ENCODE results near the gene NFKBIE. TPM values are rescaled to one million over a fixed set of nuclear protein-coding genes. Genes with fewer than 3 reads are reported as not detected.

The NFKBIE gene
- total RNA-seq, 1 donor from 2014 or later = 9.1 TPM

GRCh38 chr6:44298055-44298803, 32.9 kb upstream of the NFKBIE start:
- no peak for DNase-seq (ENCODE audit: low spot score)
- ATAC-seq = peak; percentile 19
- intact Hi-C loops (cut with DNase I) = no loop called here

DNA sequence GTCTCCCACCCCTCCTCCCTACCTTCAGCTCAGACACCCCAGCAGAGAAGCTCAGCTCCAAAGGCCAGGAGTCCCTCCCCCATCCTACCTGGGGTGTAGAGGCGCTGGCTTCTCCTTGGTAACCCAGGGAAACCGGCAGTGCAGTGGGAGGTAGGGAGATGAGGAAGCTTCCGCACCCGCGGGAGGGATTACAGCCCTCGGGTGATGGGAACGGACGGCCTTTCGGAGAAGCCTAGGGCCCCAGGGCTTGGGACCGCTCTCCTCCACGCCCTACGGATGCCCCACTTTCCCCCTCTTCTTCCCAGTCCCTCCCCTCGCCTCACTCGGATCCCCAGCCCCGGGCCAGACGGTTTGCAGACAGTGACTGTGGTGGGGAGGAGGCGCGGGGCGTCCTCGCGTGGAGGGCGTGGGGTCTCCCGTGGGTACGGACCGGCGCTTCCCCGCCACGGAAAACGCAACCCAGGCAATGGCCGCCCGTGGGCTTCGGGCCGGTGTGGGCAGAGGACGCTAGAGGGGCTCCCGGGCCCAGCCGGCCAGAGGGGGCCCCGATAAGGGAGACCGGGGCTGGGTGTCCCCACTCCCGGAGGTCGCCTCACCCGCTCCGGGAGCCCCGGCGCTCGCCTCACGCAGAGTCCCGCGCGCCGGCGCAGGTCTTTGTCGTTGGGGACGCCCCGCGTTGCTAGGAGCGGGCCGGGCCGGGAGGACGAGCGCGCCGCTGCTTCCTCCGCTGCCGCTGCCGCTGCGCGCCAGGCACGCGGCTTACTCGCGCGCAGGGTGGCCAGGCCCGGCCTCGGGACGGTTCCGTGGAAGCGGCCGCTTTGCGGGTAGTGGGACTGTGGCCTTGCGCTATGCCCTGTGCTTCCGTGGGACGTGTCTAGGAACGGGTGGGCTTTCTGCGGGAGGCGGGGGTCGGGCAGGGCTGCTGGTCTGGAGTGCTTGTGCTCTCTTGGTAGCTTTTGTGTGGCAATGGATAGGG, 32.0 kb upstream of the NFKBIE start:
- intact Hi-C loops (cut with DNase I) = no loop called here
- ATAC-seq = peak; percentile 73
- no peak for DNase-seq (ENCODE audit: low spot score)

DNA sequence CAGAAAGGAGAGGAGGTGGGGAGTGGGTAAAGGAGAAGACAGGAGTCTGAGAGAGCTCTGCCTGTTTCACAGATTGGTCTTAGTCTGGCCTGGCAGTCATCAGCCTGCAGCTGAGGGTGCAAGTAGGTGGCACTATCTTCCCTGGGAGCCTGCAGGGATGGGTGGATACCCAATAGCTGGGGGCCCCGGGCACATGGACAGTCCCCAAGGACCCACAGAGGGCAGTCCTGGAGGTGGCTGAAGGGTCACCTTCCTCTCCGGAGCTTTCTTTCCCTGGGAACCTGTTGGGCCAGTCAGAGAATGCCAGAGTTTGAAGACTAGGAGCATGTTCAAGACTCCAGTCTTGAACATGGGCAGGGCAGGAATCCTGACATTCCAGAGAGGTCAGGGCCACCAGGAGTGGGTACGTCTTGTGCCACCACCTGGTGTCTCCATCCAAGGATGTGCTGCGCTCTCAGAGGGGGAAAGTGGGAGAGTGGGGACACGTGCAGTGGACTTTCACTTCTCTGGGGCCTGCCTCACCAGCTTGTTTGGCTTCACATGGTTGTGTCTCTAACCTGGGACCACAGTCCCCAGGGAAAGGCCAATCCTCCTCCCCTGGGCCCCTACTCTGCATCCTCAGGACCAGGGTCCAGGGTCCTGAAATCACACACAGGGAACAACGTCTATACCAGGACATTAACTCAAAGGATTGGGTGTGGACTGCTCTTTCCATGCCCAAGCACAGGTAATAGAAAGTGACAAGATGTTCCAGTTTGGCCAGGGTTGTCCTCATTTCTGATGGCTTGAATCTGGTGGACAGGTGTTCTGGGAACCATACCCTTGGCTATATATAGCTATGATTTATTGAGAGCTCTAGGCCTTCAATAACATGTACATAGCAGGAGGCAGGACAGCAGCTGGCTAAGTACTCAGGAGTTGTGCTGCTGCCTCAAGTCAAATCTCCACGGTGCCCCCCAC, 29.8 kb upstream of the NFKBIE start:
- DNase-seq (ENCODE audit: low spot score) (no peak), ATAC-seq (no peak)
- intact Hi-C loops (cut with DNase I) = no loop called here

- ATAC-seq (no peak), DNase-seq (ENCODE audit: low spot score) (no peak)
- intact Hi-C loops (cut with DNase I) = no loop called here
Measured at GRCh38 chr6:44292661-44293365, 27.5 kb upstream of the NFKBIE start.

DNA sequence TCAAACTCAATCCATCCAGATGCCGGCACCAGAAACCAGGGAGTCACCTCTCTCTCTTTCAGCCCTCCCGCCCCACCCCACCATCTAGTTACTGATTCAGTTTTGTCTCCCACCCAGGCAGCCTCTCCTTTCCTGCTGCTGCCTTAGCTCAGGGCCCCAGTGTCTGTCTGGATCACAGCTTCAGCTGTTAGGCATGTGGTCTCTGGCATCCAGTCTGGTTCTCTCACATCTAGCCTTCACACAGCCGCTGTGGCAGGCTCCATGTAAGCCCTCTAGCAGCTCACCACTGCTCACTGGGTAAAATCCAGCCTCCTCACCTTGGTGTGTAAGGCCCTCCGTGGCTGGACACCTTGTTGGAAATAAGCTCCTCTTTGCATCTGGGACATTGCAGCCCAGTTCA, 26.5 kb upstream of the NFKBIE start:
- intact Hi-C loops (cut with DNase I) = no loop called here
- ATAC-seq = no peak

DNA sequence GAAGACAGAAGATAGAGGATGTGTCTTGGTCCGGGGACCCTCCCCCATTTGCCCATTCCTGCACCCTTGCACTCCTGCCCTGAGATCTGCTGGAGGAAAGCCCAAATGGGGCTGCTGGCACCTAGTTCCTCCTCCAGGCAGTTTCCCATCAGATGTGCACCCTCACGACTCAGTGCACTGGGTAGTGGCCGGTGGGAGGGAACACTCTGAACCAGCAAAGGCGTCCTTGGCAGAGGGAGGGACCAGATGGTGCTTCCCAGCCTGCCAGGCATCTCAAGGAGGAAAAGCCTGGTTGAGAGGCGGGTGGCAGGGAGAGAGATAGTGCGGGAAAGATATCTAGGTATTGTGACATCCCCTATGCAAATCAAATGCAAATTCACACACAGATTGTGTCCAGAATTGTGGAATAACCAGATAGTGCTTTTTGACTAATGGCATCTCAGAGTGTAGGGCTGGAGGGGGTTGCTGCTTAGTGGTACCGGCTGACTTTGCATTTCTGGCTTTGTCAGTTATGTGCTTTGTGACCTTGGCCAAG, 24.4 kb upstream of the NFKBIE start:
- intact Hi-C loops (cut with DNase I) = no loop called here
- ATAC-seq = no peak
- no peak for DNase-seq (ENCODE audit: low spot score)

More for the DNA sequence above, 26.5 kb upstream of the NFKBIE start:
- no peak for DNase-seq (ENCODE audit: low spot score)

GRCh38 chr6:44286747-44287146, 21.4 kb upstream of the NFKBIE start:
- DNase-seq (ENCODE audit: low spot score) = no peak
- intact Hi-C loops (cut with DNase I) = no loop called here
- ATAC-seq = no peak

DNA sequence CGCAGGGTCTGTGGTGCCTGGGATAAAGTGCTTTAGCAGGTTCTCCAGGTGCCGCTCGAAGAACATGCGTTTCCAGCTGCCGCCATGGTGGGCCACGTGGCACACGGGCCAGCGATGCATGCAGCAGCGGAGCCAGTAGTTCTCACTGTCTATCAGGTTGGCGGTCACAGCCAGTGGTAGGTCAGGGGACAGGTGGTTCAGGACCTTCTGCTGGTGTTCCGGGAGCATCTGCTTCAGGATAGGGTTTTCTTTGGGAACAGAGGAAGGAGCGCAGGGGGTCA, 20.9 kb upstream of the NFKBIE start:
- ATAC-seq = no peak
- DNase-seq (ENCODE audit: low spot score) = no peak
- intact Hi-C loops (cut with DNase I) = no loop called here

GRCh38 chr6:44285552-44286284, 20.4 kb upstream of the NFKBIE start:
- intact Hi-C loops (cut with DNase I) = no loop called here
- no peak for DNase-seq (ENCODE audit: low spot score)
- no peak for ATAC-seq

DNA sequence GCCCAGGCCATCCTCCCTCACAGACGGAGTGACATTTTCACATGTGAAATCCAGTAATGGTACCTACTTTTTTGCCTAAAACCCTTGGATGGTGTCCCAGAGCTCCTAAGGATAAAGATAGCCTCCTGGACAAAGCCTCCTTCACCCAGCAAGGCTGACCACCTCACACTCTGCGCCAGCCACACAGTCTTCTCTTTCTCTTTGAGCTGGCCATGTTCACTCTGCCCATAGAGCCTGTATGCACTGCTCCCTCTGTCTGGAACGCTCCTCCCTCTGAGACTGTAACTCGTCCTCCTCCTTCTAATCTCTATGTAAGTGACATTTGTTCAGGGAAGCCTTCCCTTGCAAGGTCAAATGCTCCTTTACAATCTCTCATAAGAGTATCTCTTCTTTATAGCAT, 19.5 kb upstream of the NFKBIE start:
- intact Hi-C loops (cut with DNase I) = no loop called here
- no peak for ATAC-seq
- DNase-seq (ENCODE audit: low spot score) = no peak

DNA sequence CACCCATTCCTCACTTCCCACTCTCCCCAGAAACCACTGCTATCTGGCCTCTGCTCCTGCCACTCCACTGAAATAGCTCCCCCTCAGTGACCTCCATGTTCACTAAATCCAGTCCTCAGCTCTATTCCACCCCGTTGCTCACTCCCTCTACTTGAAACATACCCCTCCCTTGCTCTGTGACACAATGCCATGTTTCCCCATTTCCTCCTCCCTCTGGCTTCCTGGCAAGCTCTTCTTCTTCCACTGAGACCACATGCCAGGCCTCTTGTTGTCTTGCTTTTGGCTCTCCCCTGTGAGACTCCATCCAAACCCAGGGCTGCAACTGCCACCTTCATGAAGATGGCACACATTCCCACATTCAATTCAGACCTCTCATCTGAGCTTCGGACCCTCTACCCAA, 18.8 kb upstream of the NFKBIE start:
- intact Hi-C loops (cut with DNase I) = no loop called here

GRCh38 chr6:44278774-44279697, 13.7 kb upstream of the NFKBIE start:
- DNase-seq (ENCODE audit: low spot score) (no peak), ATAC-seq (no peak)
- intact Hi-C loops (cut with DNase I) = no loop called here

More for the DNA sequence above, 18.8 kb upstream of the NFKBIE start:
- no peak for ATAC-seq
- no peak for DNase-seq (ENCODE audit: low spot score)

GRCh38 chr6:44278315-44278714, 13.0 kb upstream of the NFKBIE start:
- intact Hi-C loops (cut with DNase I) = no loop called here
- no peak for ATAC-seq

DNA sequence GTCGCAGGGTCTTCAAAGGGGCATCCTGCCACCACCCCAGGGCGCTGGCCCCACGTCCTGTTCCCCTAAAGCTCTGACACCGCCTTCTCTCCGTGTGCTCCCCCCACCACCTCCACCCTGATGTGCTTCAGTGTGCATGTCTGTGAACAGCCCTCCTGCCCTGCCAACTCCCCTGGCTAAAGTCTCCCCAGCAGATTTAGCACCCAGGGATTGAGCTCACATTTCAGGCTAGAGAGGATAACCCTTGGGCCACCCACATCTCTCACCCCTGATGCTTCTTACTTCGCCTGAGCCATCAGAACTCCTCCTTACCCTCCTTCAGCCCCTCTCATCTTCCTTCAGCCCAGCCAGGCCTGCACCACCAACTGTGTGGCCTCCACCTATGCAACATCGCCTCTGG, 12.4 kb upstream of the NFKBIE start:
- no peak for ATAC-seq
- intact Hi-C loops (cut with DNase I) = no loop called here

More at GRCh38 chr6:44278315-44278714, 13.0 kb upstream of the NFKBIE start:
- DNase-seq (ENCODE audit: low spot score) = no peak

DNA sequence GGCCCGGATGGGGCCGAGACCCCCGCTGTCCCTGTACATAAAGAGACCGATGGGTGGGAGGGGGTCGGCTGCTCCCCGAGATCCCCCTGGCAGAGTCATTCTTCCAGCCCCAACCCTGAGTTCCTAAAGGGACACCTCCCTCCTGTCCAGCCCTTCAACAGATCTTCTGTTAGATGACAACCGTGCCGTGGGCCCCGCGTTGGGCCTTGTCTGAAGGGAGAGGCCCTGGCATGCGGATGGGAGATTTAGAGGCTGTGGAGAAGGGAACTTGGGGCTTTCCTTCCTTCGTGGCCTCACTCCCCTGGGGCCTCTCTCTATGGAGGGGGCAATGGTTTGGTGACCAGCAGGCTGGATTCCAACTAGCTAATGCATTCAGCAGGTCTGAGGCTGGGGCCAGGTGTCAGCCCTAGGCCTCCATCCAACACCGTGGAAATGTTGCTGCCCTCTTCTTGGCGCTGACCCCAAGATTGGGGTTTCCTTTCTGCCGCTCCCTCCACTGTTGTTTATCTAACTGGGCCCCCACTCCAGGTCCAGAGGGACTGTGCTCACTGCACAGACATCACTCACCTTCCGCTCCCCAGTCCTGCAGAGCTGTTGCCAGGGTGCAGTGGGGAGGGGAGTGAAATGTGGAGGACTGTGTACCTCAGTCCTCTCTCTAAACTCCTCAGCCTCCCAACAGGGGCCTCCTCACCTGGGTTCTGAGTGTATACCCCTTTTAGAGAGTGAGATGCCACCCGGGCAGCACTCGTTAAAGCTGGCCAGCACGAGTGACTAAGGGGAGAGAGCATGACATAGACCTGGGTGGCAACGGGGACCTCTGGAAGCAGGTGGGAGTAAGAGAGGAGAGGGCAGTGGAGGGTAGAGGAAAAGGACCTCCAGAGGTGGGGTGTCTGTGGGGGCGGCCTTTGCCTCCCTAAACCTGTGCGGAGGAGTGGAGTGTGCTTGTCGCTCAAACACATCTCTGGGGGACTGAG, 11.6 kb upstream of the NFKBIE start:
- DNase-seq (ENCODE audit: low spot score) (no peak), ATAC-seq (no peak)
- intact Hi-C loops (cut with DNase I) = no loop called here

More for the DNA sequence above, 12.4 kb upstream of the NFKBIE start:
- no peak for DNase-seq (ENCODE audit: low spot score)

Measured in sciatic nerve (tissue), 2 donors.